T-helper 22 cell (primary cell): Measurements from ENCODE around the gene ZDHHC8.

Experiments
- DNase-seq: peaks from one replicate; pipeline ENCODE4 v3.0.0-alpha.2; 2020; ENCODE audit warnings: low read depth

ZDHHC8 gene

DNA sequence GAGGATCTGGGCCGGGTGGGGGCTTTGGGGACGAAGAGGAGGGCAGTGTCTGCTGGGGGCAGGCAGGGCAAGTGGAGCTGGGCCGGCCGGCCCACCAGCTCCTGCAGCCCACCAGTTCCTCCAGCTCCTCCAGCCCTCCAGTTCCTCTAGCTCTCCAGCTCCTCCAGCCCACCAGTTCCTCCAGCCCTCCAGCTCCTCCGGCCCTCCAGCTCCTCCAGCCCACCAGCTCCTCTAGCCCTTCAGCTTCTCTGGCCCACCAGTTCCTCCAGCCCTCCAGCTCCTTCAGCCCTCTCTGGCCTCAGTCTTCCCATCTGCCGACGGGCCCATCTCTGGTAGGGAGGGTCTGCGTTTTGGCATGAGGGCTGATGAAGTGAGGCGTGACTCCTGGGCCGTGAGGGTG is 28.4 kb downstream of the ZDHHC8 start:
- DNase-seq = no peak

DNA sequence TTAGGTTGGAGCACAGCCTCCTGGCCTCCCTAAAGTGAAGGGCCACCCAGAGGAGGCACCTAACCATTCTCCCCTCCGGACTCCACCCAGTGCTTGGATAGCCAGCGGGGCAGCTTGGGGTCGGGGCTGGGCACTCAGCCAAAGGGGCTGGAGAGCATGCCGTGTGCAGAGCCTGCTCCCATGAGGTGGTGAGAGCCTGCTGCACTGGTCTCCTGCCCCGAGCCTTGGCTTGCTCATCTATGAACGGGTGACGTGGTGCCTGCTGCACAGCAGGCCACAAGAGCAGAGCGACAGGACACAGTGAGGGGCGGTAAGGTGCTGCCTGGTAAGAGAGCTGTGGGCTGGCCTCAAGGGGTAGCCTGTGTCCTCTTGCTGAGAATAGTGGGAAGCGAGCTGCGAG is 33.3 kb downstream of the ZDHHC8 start:
- DNase-seq = no peak

DNA sequence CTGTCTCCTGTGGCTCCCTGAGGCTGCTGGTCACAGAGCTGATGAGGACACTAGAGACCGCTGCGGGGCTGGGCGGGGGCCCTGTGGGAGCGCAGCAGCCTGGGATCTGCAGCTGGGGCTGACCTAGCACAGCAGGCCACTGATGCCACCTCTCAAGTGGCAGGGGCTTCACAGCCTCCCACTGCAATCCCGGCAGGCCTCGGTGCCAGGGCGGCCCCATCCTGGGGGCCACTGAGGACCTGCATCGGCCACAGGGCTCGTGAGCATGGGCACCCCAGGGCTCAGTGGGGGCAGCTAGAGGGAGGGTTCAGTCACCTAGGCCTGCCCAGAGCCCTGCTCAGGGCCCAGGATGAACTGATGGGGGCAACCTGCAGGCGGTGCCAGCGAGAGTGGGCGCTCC is 33.8 kb downstream of the ZDHHC8 start:
- no peak for DNase-seq

DNA sequence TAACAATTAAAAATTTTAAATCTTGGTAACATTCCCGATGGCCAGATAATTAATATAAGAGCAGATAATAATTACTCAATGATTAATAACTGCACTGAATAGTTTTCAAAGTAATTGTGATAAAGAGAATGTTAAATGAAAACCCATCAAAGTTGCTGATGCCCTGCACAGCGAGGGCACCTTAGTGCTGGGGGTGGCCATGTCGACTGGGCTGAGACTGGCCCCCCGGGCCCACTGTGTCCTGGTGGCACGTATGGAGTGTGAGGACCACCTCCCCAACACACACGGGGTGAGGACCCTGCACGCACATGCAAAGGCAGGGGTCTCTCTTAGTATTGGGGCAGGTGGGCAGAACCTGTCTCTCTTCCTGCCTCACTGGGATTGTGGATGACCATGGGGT is 34.3 kb downstream of the ZDHHC8 start:
- DNase-seq = no peak

DNA sequence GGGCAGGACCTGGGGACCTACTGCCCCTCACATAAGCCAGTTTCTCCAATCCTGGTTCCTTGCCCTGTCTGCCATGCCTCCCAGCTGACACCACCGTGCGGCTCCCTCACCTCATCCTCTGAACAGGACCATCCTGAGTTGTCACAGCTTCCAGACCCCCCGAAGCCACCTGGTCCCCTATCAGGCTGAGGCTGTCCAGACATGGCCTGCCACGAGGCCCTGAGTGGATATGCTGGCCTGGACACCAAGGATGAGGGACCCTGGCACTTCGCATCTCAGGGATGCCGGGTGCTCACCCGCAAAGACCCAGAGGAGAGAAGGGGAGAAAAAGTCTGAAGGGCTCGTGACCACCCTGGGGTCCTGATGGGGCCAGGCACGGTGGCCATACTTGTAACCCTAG is 35.1 kb downstream of the ZDHHC8 start:
- no peak for DNase-seq

DNA sequence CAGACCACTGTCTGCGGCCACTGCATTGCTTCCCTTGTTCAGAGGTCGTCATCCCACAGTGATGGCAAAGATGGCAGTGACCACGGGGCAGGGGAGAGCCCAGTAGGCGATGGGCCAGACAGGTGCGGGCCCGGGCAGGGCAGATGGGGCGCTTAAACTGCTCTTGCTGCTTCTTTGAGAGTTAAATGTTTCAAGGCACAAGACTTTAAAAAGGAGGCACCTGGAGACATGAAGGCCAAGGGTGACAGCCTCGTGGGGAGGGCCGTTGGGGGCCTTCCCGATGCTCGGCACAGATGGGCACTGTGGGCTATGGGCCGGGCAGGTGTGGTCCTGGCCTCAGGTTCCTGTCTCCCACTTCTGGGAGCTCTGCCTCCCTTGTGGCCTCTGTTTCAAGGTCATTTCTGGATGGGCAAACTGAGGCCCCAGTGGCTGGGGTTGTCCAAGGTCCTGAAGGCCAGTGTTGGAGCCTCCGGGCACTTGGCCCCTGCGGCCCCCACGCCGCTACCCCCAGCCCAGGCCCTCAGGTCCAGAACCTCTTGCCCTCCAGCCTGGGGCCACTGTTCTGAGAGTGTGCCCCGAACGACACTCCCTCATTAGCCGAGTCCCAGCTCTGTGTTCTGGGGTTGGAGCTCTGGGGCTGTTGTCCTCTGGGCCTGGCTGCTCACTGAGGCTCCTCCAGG is 36.2 kb downstream of the ZDHHC8 start:
- DNase-seq = no peak

DNA sequence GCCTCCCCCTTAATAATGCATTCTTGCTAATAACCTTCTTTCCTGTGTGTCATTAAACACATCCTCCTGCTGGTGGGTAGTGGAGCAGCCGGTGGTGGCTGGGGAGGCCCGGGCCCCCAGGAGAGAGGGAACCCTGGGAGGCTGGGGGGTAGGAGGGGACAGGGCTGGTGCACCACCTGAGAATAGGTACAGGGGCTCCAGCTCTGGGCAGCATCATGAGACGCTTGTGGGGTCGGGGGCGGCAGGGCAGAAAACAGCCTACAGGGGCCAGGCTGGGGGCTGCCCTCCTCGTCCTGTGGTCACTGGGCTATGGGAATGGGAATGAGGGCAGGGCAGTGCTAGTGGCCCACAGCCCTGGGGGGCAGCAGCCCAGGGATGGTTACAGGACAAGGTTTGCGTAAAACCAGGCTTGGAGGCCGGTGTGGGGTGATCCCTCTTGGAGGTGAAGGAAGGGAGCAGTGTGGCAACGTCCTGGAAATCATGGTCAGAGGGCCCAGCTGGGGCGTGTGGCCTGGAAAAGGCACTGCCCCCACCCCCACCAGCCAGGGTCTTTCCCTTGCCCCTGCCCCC is 37.7 kb downstream of the ZDHHC8 start:
- DNase-seq = no peak

DNA sequence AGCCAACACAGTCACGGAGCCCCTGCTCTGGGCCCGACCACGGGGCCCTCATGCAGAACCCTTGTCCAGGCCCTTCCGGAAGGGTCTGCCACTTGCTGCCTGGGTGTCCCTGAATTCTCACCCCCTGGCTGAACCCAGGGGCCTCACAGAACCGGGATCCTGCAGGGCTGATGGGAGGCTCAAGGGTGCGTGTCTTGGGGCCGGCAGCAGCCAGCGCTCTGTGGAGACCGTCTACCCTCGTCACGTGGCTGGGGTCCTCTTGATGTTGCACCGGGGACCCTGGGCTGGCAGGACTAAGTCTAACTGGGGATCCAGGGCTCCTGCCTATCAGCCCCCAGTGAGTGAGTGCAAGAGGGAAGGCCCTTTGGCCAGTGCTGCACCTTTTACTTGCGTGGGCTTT is 38.6 kb downstream of the ZDHHC8 start:
- no peak for DNase-seq

DNA sequence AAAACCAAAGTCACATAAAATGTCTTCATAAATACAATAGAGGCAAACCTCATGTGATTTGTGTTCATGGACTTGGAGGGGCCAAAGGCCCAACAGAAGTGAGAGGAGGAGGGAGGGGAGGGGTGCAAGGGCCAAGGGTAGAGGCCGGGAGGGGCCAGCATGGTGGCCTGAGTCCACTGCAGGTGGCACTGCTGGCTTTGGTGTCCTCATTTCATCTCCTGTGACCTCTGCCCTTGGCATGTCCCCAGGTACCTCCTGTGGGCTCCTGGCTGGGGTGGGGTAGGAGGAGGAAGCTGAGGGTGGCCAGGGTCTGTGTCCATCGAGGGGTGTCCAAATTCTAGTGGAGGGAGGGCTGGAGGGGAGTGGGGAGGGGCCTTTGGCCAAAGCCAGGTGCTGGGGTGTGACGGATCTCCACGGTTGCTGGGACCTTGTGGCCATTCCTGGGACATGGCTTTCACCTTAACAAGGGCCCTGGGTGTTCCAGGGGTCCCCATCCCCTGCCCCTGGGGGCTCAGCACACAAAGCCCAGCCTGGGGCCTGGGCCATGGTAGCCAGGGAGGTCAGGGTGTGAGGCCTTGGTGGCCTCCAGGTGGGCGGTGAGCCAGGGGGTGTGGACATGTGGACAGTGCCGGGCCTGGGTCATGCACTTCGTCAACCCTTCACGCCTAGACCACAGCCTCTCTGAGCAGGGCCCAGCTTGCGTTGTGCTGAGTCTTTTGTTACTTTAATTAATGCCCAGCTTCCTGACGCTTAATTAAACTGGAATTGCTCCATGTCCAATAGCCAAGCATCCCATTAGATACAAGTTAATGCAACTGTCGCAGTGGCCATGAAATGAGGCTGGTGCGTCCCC is 39.9 kb downstream of the ZDHHC8 start:
- DNase-seq = no peak

DNA sequence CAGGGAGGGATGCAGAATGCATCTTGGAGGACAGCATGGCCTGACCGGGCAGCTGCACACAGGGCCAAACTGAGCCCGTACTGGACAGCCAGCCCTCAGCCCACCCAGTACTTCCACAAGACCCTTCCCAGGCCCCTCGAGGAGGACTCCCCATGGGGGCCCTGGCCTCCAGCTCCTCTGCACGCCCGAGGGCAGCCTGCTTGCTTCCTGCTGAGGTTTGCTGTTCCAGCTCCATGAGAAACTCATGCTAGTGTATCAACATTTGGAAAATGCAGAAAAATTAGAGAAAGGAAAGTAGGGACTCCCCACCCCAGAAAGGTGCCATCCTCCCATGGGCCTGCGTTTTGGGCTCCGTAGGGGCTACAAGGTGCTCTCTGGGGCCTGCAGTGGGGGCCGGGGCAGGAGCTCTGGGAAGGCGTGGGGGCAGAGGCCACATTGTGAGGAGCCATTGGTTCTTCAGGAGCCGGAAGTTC is 40.6 kb downstream of the ZDHHC8 start:
- DNase-seq = no peak

DNA sequence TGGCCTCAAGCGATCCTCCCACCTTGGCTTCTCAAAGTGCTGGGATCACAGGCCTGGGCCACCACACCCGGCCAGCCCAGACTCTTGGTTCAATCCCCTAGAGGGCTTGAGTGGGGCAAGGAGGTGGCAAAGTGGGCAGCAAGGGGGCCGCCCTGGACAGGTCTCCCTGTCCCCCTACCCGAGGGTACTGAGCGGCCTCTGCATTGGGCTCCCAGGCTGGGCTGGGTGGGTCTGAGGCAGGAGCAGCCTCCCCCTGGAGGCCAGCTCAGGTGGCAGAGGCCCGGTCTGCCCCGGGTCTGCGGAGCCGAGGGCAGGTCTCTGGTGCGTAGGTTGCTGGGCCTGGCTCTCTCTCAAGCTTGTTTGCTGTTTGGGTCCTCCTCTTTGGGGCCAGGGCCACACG is 41.6 kb downstream of the ZDHHC8 start:
- no peak for DNase-seq

DNA sequence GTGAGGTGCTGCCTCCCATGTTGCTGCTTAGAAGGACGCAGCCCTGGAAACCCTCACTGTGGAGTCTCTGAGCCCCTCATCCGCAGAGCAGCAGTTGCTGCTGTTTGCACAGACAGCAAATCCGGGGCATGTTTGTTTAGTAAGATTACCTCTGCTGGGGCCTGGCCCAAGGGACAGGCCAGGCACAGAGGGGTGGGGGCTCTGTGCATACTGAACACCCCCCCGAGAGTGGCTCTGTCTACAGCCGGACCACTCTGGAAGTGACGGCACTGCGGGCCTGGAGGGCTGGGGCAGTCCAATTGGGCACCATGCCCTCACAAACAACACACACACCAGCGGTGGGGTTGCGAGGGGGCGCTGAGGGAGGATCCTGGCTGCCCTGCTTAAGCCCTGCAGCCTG is 42.2 kb downstream of the ZDHHC8 start:
- no peak for DNase-seq

DNA sequence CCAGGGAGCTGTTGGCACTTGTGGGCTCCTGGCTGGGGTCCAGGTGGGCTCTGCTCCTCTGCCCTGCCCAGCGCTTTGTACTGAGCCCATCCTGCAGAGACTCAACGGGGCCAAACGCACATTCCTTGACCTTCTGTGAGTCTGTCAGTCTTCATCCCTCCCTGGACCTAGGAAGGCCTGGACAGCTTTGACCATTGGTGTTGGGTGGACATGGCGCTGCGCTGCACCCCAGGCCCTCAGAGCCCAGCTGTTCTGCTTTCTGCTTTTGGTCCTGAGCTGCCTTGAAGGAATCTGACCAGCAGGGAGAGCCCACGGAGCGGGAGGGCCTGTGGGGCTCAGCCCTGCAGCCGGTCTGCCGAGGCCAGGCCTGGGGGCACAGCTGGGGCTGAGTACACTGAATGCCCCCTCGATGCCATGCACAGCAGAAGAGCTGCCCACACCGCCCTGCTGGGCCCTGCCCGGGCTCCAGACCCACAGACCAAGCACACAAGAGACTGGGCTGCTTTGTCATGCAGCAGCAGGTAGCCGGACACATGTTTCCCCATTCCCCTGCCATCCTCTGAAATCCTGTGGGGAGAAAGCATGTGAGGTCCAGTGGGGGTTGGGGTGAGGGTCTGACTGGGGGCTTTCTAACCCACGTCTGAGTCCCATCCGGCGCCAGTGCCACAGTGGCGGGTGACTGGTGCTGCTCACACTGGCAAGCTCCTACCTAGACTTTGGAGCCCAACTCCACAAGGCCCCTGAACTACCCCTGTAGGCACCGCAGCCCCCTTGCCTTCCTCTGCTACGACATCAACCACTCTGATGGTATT is 43.4 kb downstream of the ZDHHC8 start:
- no peak for DNase-seq

DNA sequence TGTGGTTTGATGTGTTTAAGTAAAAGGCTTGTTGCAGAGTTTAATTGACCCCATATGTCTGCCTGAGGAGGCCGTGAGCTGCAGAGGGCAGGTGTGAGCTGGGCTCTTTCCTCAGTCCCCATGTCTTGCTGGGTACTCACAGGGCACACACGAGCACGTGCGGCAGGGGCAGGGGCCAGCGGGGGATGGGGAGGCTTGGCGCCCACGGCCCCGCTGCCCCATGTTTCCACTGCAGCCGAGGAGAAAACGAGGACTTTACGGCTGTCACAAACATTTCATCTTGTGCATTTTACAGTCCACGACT is 43.9 kb downstream of the ZDHHC8 start:
- DNase-seq = no peak

DNA sequence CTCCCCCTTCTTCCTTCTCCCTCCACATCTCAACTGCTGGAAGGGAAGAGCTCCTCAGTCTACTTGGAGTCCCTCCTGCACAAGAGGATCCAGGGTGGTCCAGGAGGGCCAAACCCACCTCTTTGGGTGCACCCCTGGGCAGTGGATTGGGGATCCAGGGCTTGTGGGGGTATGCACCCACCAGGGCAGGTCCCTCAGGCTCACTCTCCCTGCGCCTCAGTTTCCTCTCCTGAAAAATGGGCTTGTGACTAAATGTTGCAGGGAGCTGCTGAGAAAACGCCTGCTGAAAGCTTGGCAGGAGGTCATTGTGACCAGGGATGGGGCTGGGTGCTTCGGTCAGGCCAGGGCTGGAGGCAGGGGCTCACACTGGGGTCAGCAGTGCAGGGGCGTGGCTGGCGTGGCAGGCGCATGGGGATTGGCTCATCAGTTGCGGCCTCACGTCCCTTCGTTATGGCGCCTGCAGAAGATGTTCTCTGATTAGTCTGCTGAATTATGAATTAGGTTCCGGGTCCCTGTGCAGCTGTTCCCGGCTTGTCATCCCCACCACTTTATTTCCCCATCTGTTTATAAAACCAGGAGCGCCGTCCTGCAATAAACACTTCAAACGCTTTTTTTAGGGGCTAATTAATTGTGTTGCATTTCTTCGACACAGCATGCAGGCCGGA is 44.9 kb downstream of the ZDHHC8 start:
- no peak for DNase-seq

DNA sequence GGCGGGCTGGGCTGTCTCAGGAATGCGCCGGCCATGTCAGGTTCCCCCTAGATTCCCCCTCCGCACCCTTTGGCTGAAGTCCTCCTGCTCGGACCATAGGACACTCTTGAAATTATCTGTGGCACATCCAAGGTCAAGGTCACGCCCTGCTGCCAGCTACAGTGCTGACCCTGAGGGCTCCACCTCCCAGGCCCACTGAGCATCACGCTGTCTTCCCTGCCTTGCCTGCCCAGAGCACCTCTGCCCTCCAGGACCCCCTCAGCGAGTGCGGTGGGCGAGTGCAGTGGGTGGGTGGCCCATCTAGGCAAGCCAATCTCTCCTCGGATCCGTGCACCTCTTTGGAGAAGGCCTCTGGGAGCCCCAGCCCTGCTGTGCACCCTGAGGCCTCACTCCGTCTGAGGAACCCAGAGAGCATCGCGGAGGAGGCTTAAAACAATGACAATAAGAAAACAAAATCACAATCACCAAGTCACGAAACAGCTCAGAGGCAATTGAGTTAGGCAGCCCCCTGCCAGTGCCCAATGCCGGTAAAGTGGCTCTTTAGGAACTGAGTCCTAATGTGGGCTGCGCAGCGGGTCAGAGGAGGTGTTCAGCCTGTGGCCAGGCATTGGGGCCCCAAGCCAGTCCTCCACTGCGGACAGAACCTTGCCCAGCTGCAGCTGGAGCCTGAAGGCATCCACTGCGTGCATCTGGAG is 45.8 kb downstream of the ZDHHC8 start:
- DNase-seq = no peak

DNA sequence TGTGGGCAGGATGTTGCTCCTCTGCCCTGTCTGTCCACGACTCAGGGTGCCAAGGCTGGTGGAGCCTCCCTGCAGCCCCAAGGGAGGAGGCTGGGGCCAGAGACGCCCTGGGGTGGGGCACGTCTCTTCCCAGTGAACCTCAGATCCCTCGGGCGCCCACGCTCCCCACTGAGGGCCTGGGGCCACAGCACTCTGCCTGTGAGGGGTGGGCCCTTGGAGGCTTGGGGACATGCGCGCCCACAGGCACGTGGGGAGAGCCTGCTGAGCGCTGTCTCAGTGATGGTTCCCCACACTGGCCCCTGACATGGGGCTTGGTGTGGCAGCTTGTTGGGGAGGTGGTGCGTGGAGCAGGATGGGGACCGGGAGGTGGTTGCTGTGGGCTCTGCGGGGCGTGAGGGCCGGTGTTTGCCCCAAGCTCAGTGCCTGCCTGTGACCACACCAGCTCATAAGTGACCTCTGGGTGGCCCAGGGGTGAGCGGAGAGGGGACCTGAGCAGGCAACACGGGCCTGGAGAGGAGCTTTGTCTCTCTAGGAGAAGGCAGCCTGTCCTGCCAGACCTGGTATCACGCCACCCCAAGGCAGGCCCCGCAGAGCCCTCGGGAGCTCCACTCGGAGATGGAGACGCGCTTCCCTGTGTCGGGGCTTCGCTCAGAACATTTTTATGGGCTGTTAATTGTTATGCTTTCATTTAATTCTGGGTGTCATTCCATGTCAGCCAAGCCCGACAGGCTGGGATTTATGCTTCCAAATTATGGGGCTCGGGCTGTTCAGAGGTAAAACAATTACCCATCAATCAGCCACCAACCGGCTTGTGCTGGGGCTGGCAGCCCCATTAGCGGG is 46.7 kb downstream of the ZDHHC8 start:
- DNase-seq = no peak

DNA sequence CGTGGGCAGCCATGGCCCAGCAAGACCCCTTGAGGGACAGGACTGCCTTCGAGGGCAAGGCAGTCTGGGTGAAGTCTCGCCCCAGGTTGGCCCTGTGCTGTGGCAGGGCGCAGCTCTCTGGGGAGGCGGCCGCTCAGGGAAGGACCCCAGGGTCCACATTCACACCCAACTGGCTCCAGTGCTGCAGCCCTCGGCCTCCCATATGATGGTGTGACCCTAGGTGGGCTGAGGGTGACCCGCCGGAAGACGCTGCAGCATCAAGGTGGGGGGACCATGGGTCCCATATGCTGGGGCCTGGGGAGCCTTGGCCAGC is 47.3 kb downstream of the ZDHHC8 start:
- DNase-seq = no peak

DNA sequence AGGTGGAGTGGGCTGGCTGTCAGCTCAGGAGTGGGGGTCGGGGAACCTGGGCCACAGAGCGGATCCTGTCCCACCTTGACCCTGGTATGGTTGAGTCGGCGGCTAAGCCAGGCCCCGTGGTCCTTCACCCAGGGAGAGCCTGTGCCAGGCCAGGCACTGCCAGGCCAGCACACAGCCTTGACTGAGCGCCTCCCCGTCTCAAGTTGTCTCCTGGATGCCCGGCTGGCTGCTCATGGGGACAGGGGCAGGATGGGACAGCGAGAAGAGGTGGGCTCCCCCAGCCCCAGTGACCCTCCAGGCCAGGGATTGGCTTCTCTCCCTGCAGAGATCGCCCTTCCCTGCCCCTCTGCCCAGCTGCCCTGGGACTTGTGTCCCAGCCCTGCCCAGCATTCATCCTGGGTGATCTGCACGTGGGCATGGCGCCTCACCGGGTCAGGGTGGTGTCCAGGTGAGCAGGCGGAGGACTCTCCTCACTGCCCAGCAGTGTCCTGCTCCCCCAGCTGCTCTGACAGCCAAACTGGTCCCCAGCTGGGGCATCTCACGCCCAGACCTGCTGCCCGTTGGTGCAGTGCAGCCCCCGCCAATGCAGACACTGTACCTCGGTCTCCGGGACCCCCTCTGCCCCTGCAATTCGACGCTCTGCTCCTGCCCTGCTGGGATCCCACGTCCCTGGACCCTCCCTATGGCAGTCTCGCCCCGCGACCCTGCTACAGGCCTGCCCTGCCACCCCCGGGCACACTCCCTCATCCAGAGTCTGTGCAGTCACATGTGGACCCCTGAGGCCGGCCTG is 48.0 kb downstream of the ZDHHC8 start:
- DNase-seq = no peak

DNA sequence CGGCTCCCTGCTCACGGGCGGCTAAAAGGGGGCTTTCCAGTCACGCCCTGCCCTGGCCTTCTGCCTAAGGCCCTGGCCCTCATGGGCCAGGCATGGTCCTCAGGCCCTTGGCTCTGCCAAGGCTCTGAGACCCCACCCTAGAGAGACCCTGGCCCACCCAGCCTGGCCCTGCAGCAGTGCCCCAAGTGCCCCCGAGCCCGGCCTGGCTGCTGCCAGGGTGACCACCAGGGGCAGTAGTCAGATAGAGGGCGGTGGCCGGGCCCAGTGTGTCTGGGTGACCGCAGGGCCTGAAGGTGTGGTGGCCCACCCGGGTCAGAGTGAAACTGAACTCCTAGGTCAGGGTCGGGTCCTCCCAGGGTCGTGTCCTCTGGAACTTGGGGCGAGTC is 48.6 kb downstream of the ZDHHC8 start:
- DNase-seq = no peak
